KMS-11 (cell line): ENCODE measurements around the gene ZBTB20.

Source experiments
- H2AFZ ChIP-seq: fragments of 200-600 bp; sonication (generic); 2 replicates; pipeline ENCODE4 v1.6.1; 2016; ENCODE audit warnings: antibody characterized with exemption, mixed run types, low read depth
- H3K27ac ChIP-seq: fragments of 200-600 bp; sonication (generic); 2 replicates; pipeline ENCODE4 v1.6.1; 2016; ENCODE audit warnings: mild to moderate bottlenecking, mixed run types
- H3K27me3 ChIP-seq: fragments of 200-600 bp; sonication (generic); 2 replicates; pipeline ENCODE4 v1.6.1; 2017; ENCODE audit warnings: mild to moderate bottlenecking, low read depth, mixed run types, moderate library complexity; ENCODE audit not compliant: insufficient read depth
- H3K36me3 ChIP-seq: fragments of 200-600 bp; sonication (generic); 2 replicates; pipeline ENCODE4 v1.6.1; 2017; ENCODE audit warnings: mild to moderate bottlenecking, mixed run types; ENCODE audit not compliant: insufficient read depth
- H3K4me1 ChIP-seq: fragments of 200-600 bp; sonication (generic); 2 replicates; pipeline ENCODE4 v1.6.1; 2016; ENCODE audit warnings: mild to moderate bottlenecking, low read depth, mixed run types; ENCODE audit not compliant: poor library complexity, severe bottlenecking
- H3K4me2 ChIP-seq: fragments of 200-600 bp; sonication (generic); 2 replicates; pipeline ENCODE4 v1.7.0; 2016; ENCODE audit warnings: mild to moderate bottlenecking, mixed run types
- H3K4me3 ChIP-seq: fragments of 200-600 bp; sonication (generic); IDR thresholded peaks from 2 replicates; pipeline ENCODE4 v1.6.1; 2017; ENCODE audit warnings: low read depth, low read length, mixed read lengths; ENCODE audit not compliant: insufficient read depth
- H3K79me2 ChIP-seq: fragments of 200-600 bp; sonication (generic); 2 replicates; pipeline ENCODE4 v1.6.1; 2016; ENCODE audit warnings: low read depth, mixed run types; ENCODE audit not compliant: insufficient read depth
- H3K9ac ChIP-seq: fragments of 200-600 bp; sonication (generic); 2 replicates; pipeline ENCODE4 v1.6.1; 2016; ENCODE audit warnings: mild to moderate bottlenecking, mixed run types
- H4K20me1 ChIP-seq: fragments of 200-600 bp; sonication (generic); 2 replicates; pipeline ENCODE4 v1.6.1; 2016; ENCODE audit warnings: mild to moderate bottlenecking, mixed run types; ENCODE audit not compliant: insufficient read depth
- TF ChIP-seq, protein P1 (sequence below): fragments of 200-600 bp; sonication (generic); conservative IDR thresholded peaks from 2 replicates; pipeline ENCODE4 v1.6.1; 2017; ENCODE audit warnings: low read depth, mild to moderate bottlenecking, antibody characterized with exemption, low read length, moderate library complexity, mixed read lengths

The ZBTB20 gene

GRCh38 chr3:114404590-114404989 is 742.5 kb downstream of the ZBTB20 start:
- no peaks in the 10 kb centered on the region for H4K20me1 ChIP-seq
- no peak overlapping the region for H3K27ac ChIP-seq
- H3K4me2 ChIP-seq = no peak overlapping the region
- no peak overlapping the region for H3K4me3 ChIP-seq
- no peaks in the 10 kb centered on the region for H3K36me3 ChIP-seq
- H3K27me3 ChIP-seq = no peaks in the 10 kb centered on the region
- no peaks in the 10 kb centered on the region for H3K4me1 ChIP-seq
- no peaks in the 10 kb centered on the region for H3K79me2 ChIP-seq
- H3K9ac ChIP-seq = no peak overlapping the region
- H2AFZ ChIP-seq = no peak overlapping the region
- TF ChIP-seq, protein P1, sequence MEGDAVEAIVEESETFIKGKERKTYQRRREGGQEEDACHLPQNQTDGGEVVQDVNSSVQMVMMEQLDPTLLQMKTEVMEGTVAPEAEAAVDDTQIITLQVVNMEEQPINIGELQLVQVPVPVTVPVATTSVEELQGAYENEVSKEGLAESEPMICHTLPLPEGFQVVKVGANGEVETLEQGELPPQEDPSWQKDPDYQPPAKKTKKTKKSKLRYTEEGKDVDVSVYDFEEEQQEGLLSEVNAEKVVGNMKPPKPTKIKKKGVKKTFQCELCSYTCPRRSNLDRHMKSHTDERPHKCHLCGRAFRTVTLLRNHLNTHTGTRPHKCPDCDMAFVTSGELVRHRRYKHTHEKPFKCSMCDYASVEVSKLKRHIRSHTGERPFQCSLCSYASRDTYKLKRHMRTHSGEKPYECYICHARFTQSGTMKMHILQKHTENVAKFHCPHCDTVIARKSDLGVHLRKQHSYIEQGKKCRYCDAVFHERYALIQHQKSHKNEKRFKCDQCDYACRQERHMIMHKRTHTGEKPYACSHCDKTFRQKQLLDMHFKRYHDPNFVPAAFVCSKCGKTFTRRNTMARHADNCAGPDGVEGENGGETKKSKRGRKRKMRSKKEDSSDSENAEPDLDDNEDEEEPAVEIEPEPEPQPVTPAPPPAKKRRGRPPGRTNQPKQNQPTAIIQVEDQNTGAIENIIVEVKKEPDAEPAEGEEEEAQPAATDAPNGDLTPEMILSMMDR = no peak

- no peak overlapping the region for H3K4me3 ChIP-seq
- TF ChIP-seq, protein P1 = no peak
- no peak overlapping the region for H3K9ac ChIP-seq
- H4K20me1 ChIP-seq = no peaks in the 10 kb centered on the region
- no peak overlapping the region for H3K27ac ChIP-seq
- no peaks in the 10 kb centered on the region for H3K27me3 ChIP-seq
- H3K36me3 ChIP-seq = no peaks in the 10 kb centered on the region
- H3K4me2 ChIP-seq = no peak overlapping the region
- H3K4me1 ChIP-seq = no peaks in the 10 kb centered on the region
- no peak overlapping the region for H2AFZ ChIP-seq
- H3K79me2 ChIP-seq = no peaks in the 10 kb centered on the region
Measured at GRCh38 chr3:114402838-114403237, 744.2 kb downstream of the ZBTB20 start.

DNA sequence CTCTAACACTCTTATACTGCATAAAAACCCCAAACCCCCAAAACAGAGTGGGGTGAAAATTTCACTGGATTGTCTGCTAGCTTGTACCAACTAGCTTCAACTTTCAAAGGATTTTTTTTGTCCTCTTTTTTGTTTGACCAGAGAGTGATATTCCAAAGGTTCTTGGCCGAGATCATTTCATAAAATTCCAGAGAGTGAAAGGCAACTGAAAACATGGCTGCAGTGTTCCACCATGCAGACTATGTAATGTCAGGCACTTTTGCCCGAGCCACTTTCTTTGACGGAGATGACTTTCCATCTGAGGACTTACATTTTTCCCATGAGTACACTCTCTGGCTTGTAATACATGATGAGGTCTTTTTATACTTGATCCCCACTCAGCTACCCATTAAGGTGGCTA is 745.7 kb downstream of the ZBTB20 start:
- Histone ChIP-seq H3K27me3 (no peaks in the 10 kb centered on the region), H3K36me3 (no peaks in the 10 kb centered on the region), H3K4me1 (no peaks in the 10 kb centered on the region), H3K4me2 (no peak overlapping the region), H4K20me1 (no peaks in the 10 kb centered on the region), H3K27ac (no peak overlapping the region), H2AFZ (no peak overlapping the region), H3K4me3 (no peak overlapping the region), H3K79me2 (no peaks in the 10 kb centered on the region), H3K9ac (no peak overlapping the region)
- TF ChIP-seq, protein P1 = no peak

DNA sequence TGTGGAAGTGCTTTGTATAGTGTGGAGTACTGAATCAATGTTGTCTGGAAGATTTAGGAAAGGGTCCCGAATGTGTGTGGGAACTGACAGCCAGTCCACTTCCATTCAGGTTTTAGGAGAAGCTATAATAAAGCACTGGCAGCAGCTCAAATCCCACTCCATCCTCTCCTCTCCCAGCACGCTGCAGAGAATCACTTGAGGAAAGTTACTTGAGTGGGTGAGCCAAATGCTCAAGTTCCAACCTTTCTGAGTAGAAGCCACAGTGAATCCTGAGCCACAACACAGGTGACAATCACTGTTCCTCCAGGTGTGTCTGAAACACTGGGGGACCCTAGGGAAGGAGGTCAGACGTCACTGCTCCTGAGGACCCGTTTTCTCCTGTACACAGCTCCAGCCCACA is 746.7 kb downstream of the ZBTB20 start:
- Histone ChIP-seq H3K9ac (no peak overlapping the region), H3K4me3 (no peak overlapping the region), H3K27me3 (no peaks in the 10 kb centered on the region), H2AFZ (no peak overlapping the region), H4K20me1 (no peaks in the 10 kb centered on the region), H3K36me3 (no peaks in the 10 kb centered on the region), H3K27ac (no peak overlapping the region), H3K79me2 (no peaks in the 10 kb centered on the region), H3K4me1 (no peaks in the 10 kb centered on the region), H3K4me2 (no peak overlapping the region)
- TF ChIP-seq, protein P1 = no peak
